ENCODE results near the gene GTF2A1. TPM values are rescaled to one million over a fixed set of nuclear protein-coding genes. Genes with fewer than 3 reads are reported as not detected.
"Not testable (repeated sequence)": the region's sequence is repeated elsewhere in the genome, so short reads cannot be mapped to it uniquely, and the experiment has no call there.

GTF2A1 gene
- total RNA-seq, 1 donor from 2014 or later = 20.8 TPM

GRCh38 chr14:81236138-81236537 lies 15.4 kb upstream of the GTF2A1 start:
- H3K27me3 ChIP-seq (ENCODE audit: low read depth) = no peaks in the 10 kb centered on the region
- no peak for DNase-seq
- no peaks in the 10 kb centered on the region for H3K4me1 ChIP-seq
- H3K9me3 ChIP-seq (replicated peaks) = peaks cover 6% of the 10 kb centered on the region
- no peaks in the 10 kb centered on the region for H3K36me3 ChIP-seq
- H3K27ac ChIP-seq (replicated peaks) = no peak overlapping the region
- TF ChIP-seq CTCF (IDR thresholded peaks at IDR 0.05; ENCODE audit: borderline replicate concordance) = no peak
- intact Hi-C loops (cut with micrococcal nuclease) = no loop called here
- no peak overlapping the region for H3K4me3 ChIP-seq

- no peak for TF ChIP-seq CTCF (IDR thresholded peaks at IDR 0.05; ENCODE audit: borderline replicate concordance)
- Histone ChIP-seq H3K4me1 (no peaks in the 10 kb centered on the region), H3K4me3 (no peak overlapping the region), H3K36me3 (no peaks in the 10 kb centered on the region), H3K27me3 (ENCODE audit: low read depth) (no peaks in the 10 kb centered on the region), H3K9me3 (replicated peaks) (peaks cover 4% of the 10 kb centered on the region), H3K27ac (replicated peaks) (no peak overlapping the region)
- no peak for DNase-seq
- intact Hi-C loops (cut with micrococcal nuclease) = no loop called here
Measured at GRCh38 chr14:81235096-81235495, 14.3 kb upstream of the GTF2A1 start.

- H3K36me3 ChIP-seq = no peaks in the 10 kb centered on the region
- H3K9me3 ChIP-seq (replicated peaks) = peaks cover 4% of the 10 kb centered on the region
- no peaks in the 10 kb centered on the region for H3K27me3 ChIP-seq (ENCODE audit: low read depth)
- no peak overlapping the region for H3K27ac ChIP-seq (replicated peaks)
- no peak for DNase-seq
- no peak overlapping the region for H3K4me3 ChIP-seq
- no peaks in the 10 kb centered on the region for H3K4me1 ChIP-seq
- TF ChIP-seq CTCF (IDR thresholded peaks at IDR 0.05; ENCODE audit: borderline replicate concordance) = no peak
- intact Hi-C loops (cut with micrococcal nuclease) = no loop called here
Measured at GRCh38 chr14:81234278-81234677, 13.5 kb upstream of the GTF2A1 start.

GRCh38 chr14:81233615-81234014 lies 12.9 kb upstream of the GTF2A1 start:
- intact Hi-C loops (cut with micrococcal nuclease) = no loop called here
- Histone ChIP-seq H3K9me3 (replicated peaks) (peaks cover 4% of the 10 kb centered on the region), H3K27ac (replicated peaks) (no peak overlapping the region), H3K4me1 (no peaks in the 10 kb centered on the region), H3K27me3 (ENCODE audit: low read depth) (no peaks in the 10 kb centered on the region), H3K36me3 (no peaks in the 10 kb centered on the region), H3K4me3 (no peak overlapping the region)
- TF ChIP-seq CTCF (IDR thresholded peaks at IDR 0.05; ENCODE audit: borderline replicate concordance) = no peak
- no peak for DNase-seq

- no peak for TF ChIP-seq CTCF (IDR thresholded peaks at IDR 0.05; ENCODE audit: borderline replicate concordance)
- no peaks in the 10 kb centered on the region for H3K4me1 ChIP-seq
- DNase-seq = no peak
- intact Hi-C loops (cut with micrococcal nuclease) = no loop called here
- H3K9me3 ChIP-seq (replicated peaks) = no peaks in the 10 kb centered on the region
- H3K27ac ChIP-seq (replicated peaks) = no peak overlapping the region
- H3K27me3 ChIP-seq (ENCODE audit: low read depth) = no peaks in the 10 kb centered on the region
- H3K36me3 ChIP-seq = no peaks in the 10 kb centered on the region
- H3K4me3 ChIP-seq = no peak overlapping the region
Measured at GRCh38 chr14:81231540-81231939, 10.8 kb upstream of the GTF2A1 start.

- Histone ChIP-seq H3K4me1 (peaks cover 10% of the 10 kb centered on the region), H3K27me3 (ENCODE audit: low read depth) (no peaks in the 10 kb centered on the region), H3K4me3 (no peak overlapping the region), H3K27ac (replicated peaks) (no peak overlapping the region), H3K9me3 (replicated peaks) (no peaks in the 10 kb centered on the region), H3K36me3 (no peaks in the 10 kb centered on the region)
- DNase-seq = no peak
- intact Hi-C loops (cut with micrococcal nuclease) = no loop called here
- no peak for TF ChIP-seq CTCF (IDR thresholded peaks at IDR 0.05; ENCODE audit: borderline replicate concordance)
Measured at GRCh38 chr14:81224222-81224621, 3.5 kb upstream of the GTF2A1 start.

- H3K36me3 ChIP-seq; H3K27ac ChIP-seq (replicated peaks); H3K4me3 ChIP-seq; H3K27me3 ChIP-seq (ENCODE audit: low read depth); intact Hi-C loops (cut with micrococcal nuclease); DNase-seq; H3K9me3 ChIP-seq (replicated peaks): not testable (repeated sequence)
- H3K4me1 ChIP-seq = peaks cover 12% of the 10 kb centered on the region
Measured at GRCh38 chr14:81223788-81224187, 3.0 kb upstream of the GTF2A1 start.
